ENCODE results near the gene SH2D6.

Gene SH2D6

DNA sequence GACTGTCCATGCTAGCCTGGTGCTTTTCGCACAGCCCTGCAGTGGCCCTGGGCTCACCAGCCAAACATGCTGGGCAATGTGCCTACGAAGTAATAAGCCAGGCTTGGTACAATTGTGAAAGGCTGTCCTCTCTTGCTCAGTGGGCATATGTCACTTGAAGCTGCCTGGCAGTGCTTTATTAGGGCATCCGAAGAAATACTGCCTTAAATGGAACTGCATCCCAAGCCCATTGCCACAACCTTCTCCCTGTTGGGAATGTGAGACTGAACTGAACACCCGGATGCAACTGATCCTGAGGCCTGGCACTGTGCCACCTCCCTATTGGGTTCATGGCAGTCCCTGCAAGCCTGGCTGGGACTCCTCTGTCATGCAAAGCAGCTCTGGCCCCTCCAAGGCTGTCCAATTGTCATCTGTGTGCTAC is 24.2 kb upstream of the SH2D6 start:
- no peak for TF ChIP-seq GATA3 (IDR thresholded peaks at IDR 0.05; ENCODE audit: low read depth, low read length)

GRCh38 chr2:85394976-85395375 is 23.5 kb upstream of the SH2D6 start:
- no peak for TF ChIP-seq GATA3 (IDR thresholded peaks at IDR 0.05; ENCODE audit: low read depth, low read length)
- no peak for TF ChIP-seq GATA2 (IDR thresholded peaks at IDR 0.05; ENCODE audit: low read depth, low read length)

DNA sequence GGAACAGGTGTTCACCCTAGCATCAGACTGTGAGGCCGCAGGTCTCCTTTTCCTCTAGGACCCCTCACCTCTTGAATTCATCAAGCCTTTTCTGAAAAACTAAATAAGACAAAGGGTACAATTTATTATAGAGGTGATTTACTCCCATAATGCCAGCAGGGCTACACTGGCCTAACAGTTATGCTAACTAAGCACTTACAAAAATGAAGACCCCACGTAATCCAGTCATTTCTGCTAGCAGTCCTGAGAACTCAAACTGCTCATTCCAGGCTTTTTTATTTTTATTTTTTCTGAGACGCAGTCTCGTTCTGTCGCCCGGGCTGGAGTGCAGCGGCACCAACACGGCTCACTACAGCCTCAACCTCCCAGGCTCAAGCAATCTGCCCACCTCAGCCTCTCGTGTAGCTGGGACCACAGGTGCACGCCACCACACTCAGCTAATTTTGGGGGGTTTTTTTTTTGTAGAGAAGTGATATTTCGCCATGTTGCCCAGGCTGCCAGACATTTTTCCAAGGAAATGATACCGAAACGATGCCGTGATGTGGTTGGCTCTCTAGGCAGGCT is 22.5 kb upstream of the SH2D6 start:
- TF ChIP-seq GATA2 (IDR thresholded peaks at IDR 0.05; ENCODE audit: low read depth, low read length) (no peak), GATA3 (IDR thresholded peaks at IDR 0.05; ENCODE audit: low read depth, low read length) (no peak)

- no peak for TF ChIP-seq GATA2 (IDR thresholded peaks at IDR 0.05; ENCODE audit: low read depth, low read length)
- TF ChIP-seq GATA3 (IDR thresholded peaks at IDR 0.05; ENCODE audit: low read depth, low read length) = no peak
Observed at GRCh38 chr2:85396531-85397470, 21.7 kb upstream of the SH2D6 start.

DNA sequence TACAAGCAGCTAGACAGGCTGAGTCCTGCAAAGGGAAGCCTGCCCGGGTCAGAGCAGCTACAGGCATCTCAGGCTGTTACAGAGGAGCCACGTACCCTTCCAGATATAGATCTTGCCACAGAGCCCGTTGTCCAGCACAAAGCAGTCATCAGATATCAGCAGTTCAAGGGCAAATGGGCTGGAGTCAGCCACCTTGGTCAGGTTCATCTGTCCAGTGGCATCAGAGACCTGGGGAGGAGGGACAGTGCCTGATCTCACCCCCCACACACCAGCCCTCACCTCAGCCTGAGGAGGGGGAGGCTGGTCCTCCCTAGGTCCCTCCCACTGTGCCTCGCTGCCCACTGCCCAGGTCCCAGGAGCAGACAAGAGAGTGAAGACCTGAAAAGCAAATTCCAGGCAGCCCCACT is 20.6 kb upstream of the SH2D6 start:
- TF ChIP-seq GATA2 (IDR thresholded peaks at IDR 0.05; ENCODE audit: low read depth, low read length) = peak; percentile 74
- no peak for TF ChIP-seq GATA3 (IDR thresholded peaks at IDR 0.05; ENCODE audit: low read depth, low read length)

- TF ChIP-seq GATA2 (IDR thresholded peaks at IDR 0.05; ENCODE audit: low read depth, low read length) (no peak), GATA3 (IDR thresholded peaks at IDR 0.05; ENCODE audit: low read depth, low read length) (no peak)
Observed at GRCh38 chr2:85398426-85399182, 19.9 kb upstream of the SH2D6 start.

- no peak for TF ChIP-seq GATA3 (IDR thresholded peaks at IDR 0.05; ENCODE audit: low read depth, low read length)
- TF ChIP-seq GATA2 (IDR thresholded peaks at IDR 0.05; ENCODE audit: low read depth, low read length) = no peak
Observed at GRCh38 chr2:85399183-85399455, 19.4 kb upstream of the SH2D6 start.

GRCh38 chr2:85400023-85400422 is 18.5 kb upstream of the SH2D6 start:
- TF ChIP-seq GATA2 (IDR thresholded peaks at IDR 0.05; ENCODE audit: low read depth, low read length) (no peak), GATA3 (IDR thresholded peaks at IDR 0.05; ENCODE audit: low read depth, low read length) (no peak)

- TF ChIP-seq GATA2 (IDR thresholded peaks at IDR 0.05; ENCODE audit: low read depth, low read length) = no peak
- no peak for TF ChIP-seq GATA3 (IDR thresholded peaks at IDR 0.05; ENCODE audit: low read depth, low read length)
Observed at GRCh38 chr2:85400541-85401463, 17.7 kb upstream of the SH2D6 start.

DNA sequence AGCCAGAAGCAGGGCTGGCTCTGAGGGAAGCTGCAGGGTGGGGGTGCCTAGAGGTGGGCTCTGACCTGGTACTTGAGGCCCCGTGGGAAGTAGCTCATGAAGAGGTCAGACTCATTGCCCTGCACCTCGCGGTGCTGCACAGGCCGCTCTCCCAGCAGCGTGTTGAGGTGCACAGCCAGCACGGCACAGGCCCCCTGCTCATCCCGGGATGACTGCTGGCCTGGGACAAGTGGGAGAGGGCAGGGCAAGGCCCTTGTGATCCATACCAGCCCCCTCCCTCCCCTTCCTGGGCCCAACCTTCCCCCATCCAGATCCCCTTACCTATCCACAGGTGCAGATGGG is 17.1 kb upstream of the SH2D6 start:
- TF ChIP-seq GATA2 (IDR thresholded peaks at IDR 0.05; ENCODE audit: low read depth, low read length) (no peak), GATA3 (IDR thresholded peaks at IDR 0.05; ENCODE audit: low read depth, low read length) (no peak)

DNA sequence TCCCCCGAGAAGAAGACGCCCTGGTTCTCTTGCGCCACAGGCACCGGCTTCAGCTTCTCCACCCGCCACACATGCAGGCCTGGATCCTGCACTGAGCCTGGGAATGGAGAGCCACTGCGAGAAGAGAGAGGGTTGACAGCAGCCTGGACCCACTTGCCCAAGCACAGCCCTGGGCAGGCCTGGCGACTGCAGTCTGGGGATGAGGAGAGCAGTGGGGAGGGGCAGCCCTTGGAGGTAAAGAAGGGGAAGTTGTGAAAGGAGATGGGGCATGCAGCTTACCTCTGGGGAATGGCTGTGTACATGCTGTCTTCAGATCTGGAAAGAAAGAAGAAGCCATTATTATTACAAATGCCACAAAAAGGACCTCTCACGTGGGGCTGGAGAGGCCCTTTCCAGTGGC is 16.7 kb upstream of the SH2D6 start:
- TF ChIP-seq GATA3 (IDR thresholded peaks at IDR 0.05; ENCODE audit: low read depth, low read length) (no peak), GATA2 (IDR thresholded peaks at IDR 0.05; ENCODE audit: low read depth, low read length) (no peak)

DNA sequence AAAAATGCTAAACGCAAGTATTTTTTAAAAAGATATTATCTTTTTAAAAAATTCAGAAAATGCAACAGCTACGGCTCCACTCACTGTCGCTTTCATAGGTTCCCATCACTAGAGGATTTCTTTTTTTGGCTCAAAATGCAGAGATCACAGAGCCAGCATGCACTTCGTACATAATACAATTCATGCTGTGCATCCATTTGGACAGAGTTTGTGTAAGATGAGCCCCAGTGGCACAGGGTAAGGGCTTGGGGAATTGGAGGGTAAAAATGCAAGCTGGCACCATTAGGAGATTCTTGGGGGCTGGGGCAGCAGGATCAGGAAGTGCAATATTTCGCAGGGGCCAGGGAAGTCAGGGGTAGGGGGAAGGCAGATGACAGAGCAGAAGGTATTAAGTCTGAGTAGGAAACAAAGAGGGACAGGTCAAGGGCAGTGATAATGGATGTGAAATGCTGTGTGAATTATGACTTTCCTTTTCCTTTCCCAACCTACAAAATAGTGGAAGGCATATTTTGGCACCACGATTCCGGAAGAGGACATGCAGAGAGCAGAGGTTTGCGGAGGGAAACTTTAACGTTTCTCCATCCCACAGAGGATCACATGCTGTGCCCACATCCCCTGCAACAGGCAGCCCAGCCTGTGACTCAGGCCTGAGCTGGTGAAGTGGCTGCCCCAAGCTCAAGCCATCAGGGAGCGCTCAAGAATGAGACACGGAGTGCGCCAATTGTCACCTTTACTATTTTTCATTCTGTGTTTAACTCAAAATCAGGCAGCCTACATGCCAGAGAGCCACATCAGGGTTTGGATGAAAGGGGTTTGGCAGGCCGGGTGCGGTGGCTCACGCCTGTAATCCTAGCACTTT is 13.1 kb upstream of the SH2D6 start:
- TF ChIP-seq GATA3 (IDR thresholded peaks at IDR 0.05; ENCODE audit: low read depth, low read length) (no peak), GATA2 (IDR thresholded peaks at IDR 0.05; ENCODE audit: low read depth, low read length) (no peak)
